ENCODE measurements around the gene TCOF1. TPM values are rescaled to one million over a fixed set of nuclear protein-coding genes. Genes with fewer than 3 reads are reported as not detected.

Gene TCOF1
- total and polyA plus RNA-seq, 2 donors from 2014 or later, result 12.2 to 23.5 TPM

GRCh38 chr5:150338546-150338945, 19.0 kb upstream of the TCOF1 start:
- no peak overlapping the region for H3K27ac ChIP-seq (ENCODE audit: low read depth in 2 of 2, low read length in 2 of 2)
- no peaks in the 10 kb centered on the region for H3K36me3 ChIP-seq (ENCODE audit: control insufficient read depth in 2 of 3, insufficient read depth in 3 of 3, low read length in 3 of 3)
- H3K4me3 ChIP-seq (ENCODE audit: low read length in 3 of 3), result no peak overlapping the region
- no peaks in the 10 kb centered on the region for H3K9me3 ChIP-seq (ENCODE audit: control insufficient read depth in 2 of 3, insufficient read depth in 1 of 3, low read length in 3 of 3)
- H3K27me3 ChIP-seq (ENCODE audit: control insufficient read depth, insufficient read depth, low read length), result no peaks in the 10 kb centered on the region
- no peak for TF ChIP-seq CTCF (IDR thresholded peaks at IDR 0.05; ENCODE audit: borderline replicate concordance, extremely low read depth, insufficient read depth)
- intact Hi-C loops (cut with DNase I), result no loop called here
- peak in 1 of 5 donors; percentile 49 for DNase-seq
- no peaks in the 10 kb centered on the region for H3K4me1 ChIP-seq (ENCODE audit: control insufficient read depth in 2 of 3, insufficient read depth in 2 of 3, low read depth in 1 of 3, low read length in 3 of 3)
- FAIRE-seq, result no peak
- H3K9ac ChIP-seq (ENCODE audit: low read length in 3 of 3), result no peak overlapping the region

- intact Hi-C loops (cut with DNase I), result no loop called here
- TF ChIP-seq CTCF (IDR thresholded peaks at IDR 0.05; ENCODE audit: borderline replicate concordance, extremely low read depth, insufficient read depth), result no peak
- Histone ChIP-seq H3K36me3 (ENCODE audit: control insufficient read depth in 2 of 3, insufficient read depth in 3 of 3, low read length in 3 of 3) (no peaks in the 10 kb centered on the region), H3K9ac (ENCODE audit: low read length in 3 of 3) (no peak overlapping the region), H3K9me3 (ENCODE audit: control insufficient read depth in 2 of 3, insufficient read depth in 1 of 3, low read length in 3 of 3) (no peaks in the 10 kb centered on the region), H3K4me1 (ENCODE audit: control insufficient read depth in 2 of 3, insufficient read depth in 2 of 3, low read depth in 1 of 3, low read length in 3 of 3) (no peaks in the 10 kb centered on the region), H3K4me3 (ENCODE audit: low read length in 3 of 3) (no peak overlapping the region), H3K27me3 (ENCODE audit: control insufficient read depth, insufficient read depth, low read length) (no peaks in the 10 kb centered on the region), H3K27ac (ENCODE audit: low read depth in 2 of 2, low read length in 2 of 2) (no peak overlapping the region)
- FAIRE-seq (no peak), DNase-seq (no peak)
These were observed 18.3 kb upstream of the TCOF1 start for GRCh38 chr5:150339165-150339564.

- no peak overlapping the region for H3K27ac ChIP-seq (ENCODE audit: low read depth in 2 of 2, low read length in 2 of 2)
- no peaks in the 10 kb centered on the region for H3K4me1 ChIP-seq (ENCODE audit: control insufficient read depth in 2 of 3, insufficient read depth in 2 of 3, low read depth in 1 of 3, low read length in 3 of 3)
- intact Hi-C loops (cut with DNase I), result no loop called here
- no peaks in the 10 kb centered on the region for H3K27me3 ChIP-seq (ENCODE audit: control insufficient read depth, insufficient read depth, low read length)
- H3K36me3 ChIP-seq (ENCODE audit: control insufficient read depth in 2 of 3, insufficient read depth in 3 of 3, low read length in 3 of 3), result no peaks in the 10 kb centered on the region
- H3K9me3 ChIP-seq (ENCODE audit: control insufficient read depth in 2 of 3, insufficient read depth in 1 of 3, low read length in 3 of 3), result no peaks in the 10 kb centered on the region
- DNase-seq (no peak), FAIRE-seq (no peak)
- H3K4me3 ChIP-seq (ENCODE audit: low read length in 3 of 3), result no peak overlapping the region
- no peak overlapping the region for H3K9ac ChIP-seq (ENCODE audit: low read length in 3 of 3)
- no peak for TF ChIP-seq CTCF (IDR thresholded peaks at IDR 0.05; ENCODE audit: borderline replicate concordance, extremely low read depth, insufficient read depth)
These were observed 17.7 kb upstream of the TCOF1 start for GRCh38 chr5:150339841-150340240.

- no peak overlapping the region for H3K9ac ChIP-seq (ENCODE audit: low read length in 3 of 3)
These were observed 16.8 kb upstream of the TCOF1 start for GRCh38 chr5:150340614-150341255.

More at GRCh38 chr5:150340614-150341255, 16.8 kb upstream of the TCOF1 start:
- intact Hi-C loops (cut with DNase I), result no loop called here
- H3K9me3 ChIP-seq (ENCODE audit: control insufficient read depth in 2 of 3, insufficient read depth in 1 of 3, low read length in 3 of 3), result no peaks in the 10 kb centered on the region
- no peak for TF ChIP-seq CTCF (IDR thresholded peaks at IDR 0.05; ENCODE audit: borderline replicate concordance, extremely low read depth, insufficient read depth)
- H3K4me3 ChIP-seq (ENCODE audit: low read length in 3 of 3), result no peak overlapping the region
- no peaks in the 10 kb centered on the region for H3K4me1 ChIP-seq (ENCODE audit: control insufficient read depth in 2 of 3, insufficient read depth in 2 of 3, low read depth in 1 of 3, low read length in 3 of 3)
- no peaks in the 10 kb centered on the region for H3K36me3 ChIP-seq (ENCODE audit: control insufficient read depth in 2 of 3, insufficient read depth in 3 of 3, low read length in 3 of 3)
- no peak for FAIRE-seq
- H3K27ac ChIP-seq (ENCODE audit: low read depth in 2 of 2, low read length in 2 of 2), result no peak overlapping the region
- peak in 1 of 5 donors; percentile 3 for DNase-seq
- no peaks in the 10 kb centered on the region for H3K27me3 ChIP-seq (ENCODE audit: control insufficient read depth, insufficient read depth, low read length)
